ENCODE data around the gene ADCY9. TPM values are rescaled to one million over a fixed set of nuclear protein-coding genes. Genes with fewer than 3 reads are reported as not detected.

The ADCY9 gene
- total and polyA plus RNA-seq, 7 donors, result 1.8 to 28.0 (median 12.5) TPM

DNA sequence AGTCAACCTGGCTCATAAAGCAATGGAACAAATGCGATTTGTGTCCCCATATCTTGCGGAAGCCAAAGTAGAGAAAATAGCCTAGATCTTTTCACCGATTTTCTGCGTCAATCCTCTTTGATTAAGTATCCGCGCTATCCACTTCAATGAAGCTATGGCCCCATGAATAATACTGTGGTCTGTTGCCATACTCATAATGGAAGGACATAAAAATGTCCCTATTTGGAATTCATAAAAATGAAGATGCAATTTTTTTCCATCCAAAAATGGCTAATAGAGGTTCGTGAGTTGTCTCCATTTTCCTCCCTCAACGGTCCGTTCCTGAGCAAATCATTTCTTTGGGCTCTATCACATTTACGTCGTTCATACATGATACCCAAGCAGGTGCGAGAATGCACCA, 25.4 kb upstream of the ADCY9 start:
- Histone ChIP-seq H3K27ac (no peak overlapping the region), H3K27me3 (no peaks in the 10 kb centered on the region), H3K4me1 (no peaks in the 10 kb centered on the region), H3K9me3 (no peaks in the 10 kb centered on the region), H3K36me3 (no peaks in the 10 kb centered on the region), H3K4me3 (no peak overlapping the region)
- intact Hi-C loops (cut with DNase I), result no loop called here
- 96 to 97% methylated on average over 12 of the region's 12 CpGs for WGBS, 2 donors
- TF ChIP-seq EP300 (IDR thresholded peaks at IDR 0.05) (no peak), POLR2AphosphoS5 (IDR thresholded peaks at IDR 0.05) (no peak), CTCF (IDR thresholded peaks at IDR 0.05) (no peak), POLR2A (IDR thresholded peaks at IDR 0.05) (no peak)
- DNase-seq, result no peak

- Histone ChIP-seq H3K9me3 (no peaks in the 10 kb centered on the region), H3K4me1 (no peaks in the 10 kb centered on the region), H3K27ac (no peak overlapping the region), H3K4me3 (no peak overlapping the region), H3K36me3 (no peaks in the 10 kb centered on the region), H3K27me3 (no peaks in the 10 kb centered on the region)
- 85 to 87% methylated on average over 3 of the region's 3 CpGs for WGBS, 2 donors
- intact Hi-C loops (cut with DNase I), result no loop called here
- TF ChIP-seq EP300 (IDR thresholded peaks at IDR 0.05), result no peak
- TF ChIP-seq POLR2AphosphoS5 (IDR thresholded peaks at IDR 0.05), result no peak
- no peak for TF ChIP-seq CTCF (IDR thresholded peaks at IDR 0.05)
- TF ChIP-seq POLR2A (IDR thresholded peaks at IDR 0.05), result no peak
- no peak for DNase-seq
Measured at GRCh38 chr16:4140652-4141051, 24.4 kb upstream of the ADCY9 start.

- no peak for TF ChIP-seq POLR2AphosphoS5 (IDR thresholded peaks at IDR 0.05)
- Histone ChIP-seq H3K9me3 (no peaks in the 10 kb centered on the region), H3K27ac (no peak overlapping the region), H3K27me3 (no peaks in the 10 kb centered on the region), H3K4me1 (no peaks in the 10 kb centered on the region), H3K4me3 (no peak overlapping the region), H3K36me3 (no peaks in the 10 kb centered on the region)
- DNase-seq, result no peak
- intact Hi-C loops (cut with DNase I), result no loop called here
Measured at GRCh38 chr16:4139968-4140367, 23.7 kb upstream of the ADCY9 start.

GRCh38 chr16:4138713-4139112, 22.5 kb upstream of the ADCY9 start:
- Histone ChIP-seq H3K4me3 (no peak overlapping the region), H3K36me3 (no peaks in the 10 kb centered on the region), H3K4me1 (no peaks in the 10 kb centered on the region), H3K27me3 (no peaks in the 10 kb centered on the region), H3K27ac (no peak overlapping the region), H3K9me3 (no peaks in the 10 kb centered on the region)
- DNase-seq, result no peak
- intact Hi-C loops (cut with DNase I), result no loop called here
- TF ChIP-seq EP300 (IDR thresholded peaks at IDR 0.05) (no peak), POLR2A (IDR thresholded peaks at IDR 0.05) (no peak), CTCF (IDR thresholded peaks at IDR 0.05) (no peak), POLR2AphosphoS5 (IDR thresholded peaks at IDR 0.05) (no peak)
- 81 to 87% methylated on average over 6 of the region's 6 CpGs for WGBS, 2 donors

GRCh38 chr16:4137438-4137837, 21.2 kb upstream of the ADCY9 start:
- no peaks in the 10 kb centered on the region for H3K27me3 ChIP-seq
- no peaks in the 10 kb centered on the region for H3K36me3 ChIP-seq
- no peak overlapping the region for H3K27ac ChIP-seq
- no peaks in the 10 kb centered on the region for H3K9me3 ChIP-seq
- TF ChIP-seq POLR2AphosphoS5 (IDR thresholded peaks at IDR 0.05), result no peak
- no peak for TF ChIP-seq POLR2A (IDR thresholded peaks at IDR 0.05)
- no peak for TF ChIP-seq CTCF (IDR thresholded peaks at IDR 0.05)
- WGBS, 2 donors, result 93 to 94% methylated on average over 3 of the region's 3 CpGs
- H3K4me3 ChIP-seq, result no peak overlapping the region
- no peak for DNase-seq
- H3K4me1 ChIP-seq, result no peaks in the 10 kb centered on the region
- intact Hi-C loops (cut with DNase I), result no loop called here
